HepG2 (cell line): Measurements from ENCODE around the gene ZNF846. TPM values are rescaled to one million over a fixed set of nuclear protein-coding genes. Genes with fewer than 3 reads are reported as not detected.

ENCODE experiments used
- ATAC-seq: fragments of 200-7000 bp; cut with Tn5 transposase; 3 replicates; pipeline ENCODE4 v1.9.1; 2020; ENCODE audit warnings: mild to moderate bottlenecking, moderate library complexity
- BruUV-seq: library from RNA; stranded (reverse); fragments of 400-500 nt; replicated peaks from 2 replicates; lab custom pipeline; 2021; lab: Mats Ljungman, UMichigan
- CTCF ChIA-PET: fragments of 300-600 bp; formaldehyde crosslinking; extraction: SDS; loops from one replicate; lab custom pipeline; 2021; ENCODE audit warnings: low total read pairs, inconsistent platforms, low intra/inter-chr PET ratio; lab: Yijun Ruan, JAX
- POLR2A ChIA-PET: fragments of 350-600 bp; sonication (Branson Sonifier 250); formaldehyde crosslinking; loops from one replicate; lab custom pipeline; 2020; ENCODE audit warnings: antibody characterized with exemption, inconsistent platforms; lab: Yijun Ruan, JAX
- DNase-seq: peaks from one replicate; pipeline ENCODE4 v3.0.0-alpha.2; 2015; ENCODE audit warnings: low spot score
- FAIRE-seq: peaks from 3 replicates; lab custom pipeline; 2011; peaks lifted over from hg19 to GRCh38; lab: Jason Lieb, UNC
- H2AFZ ChIP-seq: one replicate; pipeline ENCODE4 v1.6.1; 2011; ENCODE audit warnings: low read length, inconsistent platforms
- H3K27ac ChIP-seq: fragments of 300-600 bp; 3 replicates; pipeline ENCODE4 v1.8.0; 2011; ENCODE audit warnings: mixed run types, mild to moderate bottlenecking, mixed read lengths, low read length, inconsistent platforms; ENCODE audit not compliant: insufficient read depth; ENCODE audit errors: extremely low read length
- H3K27me3 ChIP-seq, 2 experiments: fragments of 200-600 bp in 1 of 2; 2 replicates in 1 of 2; 3 replicates in 1 of 2; pipeline versions ENCODE4 v1.6.0 to v1.8.0; 2011; ENCODE audit warnings: low read length in 2 of 2, mild to moderate bottlenecking in 2 of 2, moderate library complexity in 2 of 2, inconsistent platforms in 1 of 2; ENCODE audit not compliant: insufficient read depth in 2 of 2, control insufficient read depth in 1 of 2
- H3K36me3 ChIP-seq, 2 experiments: fragments of 200-600 bp in 1 of 2; replicated peaks in 1 of 2; 2 replicates in 1 of 2; 3 replicates in 1 of 2; pipeline versions ENCODE4 v1.5.1 to v1.8.0; 2011; ENCODE audit warnings: low read length in 2 of 2, inconsistent platforms in 1 of 2; ENCODE audit not compliant: insufficient read depth in 2 of 2, control insufficient read depth in 1 of 2
- H3K4me1 ChIP-seq: 2 replicates; pipeline ENCODE4 v1.5.1; 2012; ENCODE audit warnings: low read length, inconsistent platforms; ENCODE audit not compliant: insufficient read depth
- H3K4me2 ChIP-seq: 2 replicates; pipeline ENCODE4 v1.6.0; 2011; ENCODE audit warnings: low read depth, low read length, inconsistent platforms
- H3K4me3 ChIP-seq, 3 experiments: fragments of 200-600 bp in 1 of 3; sonication (generic), shearing (Covaris generic) in 1 of 3; replicated peaks in 1 of 3; 2 replicates each; pipeline ENCODE4 v1.5.1; 2011 to 2016; ENCODE audit warnings: low read length in 3 of 3, inconsistent platforms in 2 of 3, low read depth in 2 of 3, mild to moderate bottlenecking in 2 of 3, control low read depth in 1 of 3, mixed read lengths in 1 of 3; ENCODE audit not compliant: insufficient read depth in 1 of 3
- H3K79me2 ChIP-seq: one replicate; pipeline ENCODE4 v1.6.1; 2011; ENCODE audit warnings: low read length, inconsistent platforms; ENCODE audit not compliant: insufficient read depth
- H3K9ac ChIP-seq: 2 replicates; pipeline ENCODE4 v1.6.0; 2011; ENCODE audit warnings: mild to moderate bottlenecking, low read depth, low read length, inconsistent platforms; ENCODE audit not compliant: insufficient read depth
- H3K9me3 ChIP-seq: 2 replicates; pipeline ENCODE4 v1.5.1; 2012; ENCODE audit warnings: mild to moderate bottlenecking, low read length
- H4K20me1 ChIP-seq: 2 replicates; pipeline ENCODE4 v1.6.0; 2011; ENCODE audit warnings: inconsistent platforms, mild to moderate bottlenecking, low read length, moderate library complexity; ENCODE audit not compliant: insufficient read depth
- BHLHE40 ChIP-seq: IDR thresholded peaks from 2 replicates; pipeline ENCODE4 v1.6.1; 2011; ENCODE audit warnings: low read length, improper control_type of control experiment
- HOMEZ ChIP-seq: IDR thresholded peaks from 2 replicates; pipeline ENCODE4 v1.6.1; 2016; ENCODE audit warnings: low read depth
- MED13 ChIP-seq: sonication (generic); formaldehyde crosslinking; IDR thresholded peaks from 2 replicates; pipeline ENCODE4 v1.5.0; 2020; ENCODE audit warnings: missing genetic modification reagents
- PLSCR1 ChIP-seq: sonication (generic); formaldehyde crosslinking; IDR thresholded peaks from 2 replicates; pipeline ENCODE4 v1.5.0; 2020; ENCODE audit warnings: missing genetic modification reagents, mild to moderate bottlenecking, borderline replicate concordance
- POGK ChIP-seq: sonication (generic); formaldehyde crosslinking; conservative IDR thresholded peaks from 2 replicates; pipeline ENCODE4 v1.8.0; 2022; ENCODE audit warnings: mild to moderate bottlenecking, moderate library complexity, missing genetic modification reagents
- RBFOX2 ChIP-seq: fragments of 200-400 bp; formaldehyde crosslinking; IDR thresholded peaks from 2 replicates; pipeline ENCODE4 v1.6.1; 2017; ENCODE audit warnings: low read depth, mild to moderate bottlenecking, low read length
- RBM22 ChIP-seq: fragments of 200-400 bp; formaldehyde crosslinking; optimal IDR thresholded peaks from 2 replicates; pipeline ENCODE3; 2017; ENCODE audit warnings: mild to moderate bottlenecking, low read length, moderate library complexity
- ZNF317 ChIP-seq: sonication (generic); formaldehyde crosslinking; IDR thresholded peaks from 2 replicates; pipeline ENCODE4 v1.5.0; 2020; ENCODE audit warnings: mild to moderate bottlenecking, missing genetic modification reagents
- ZNF614 ChIP-seq: IDR thresholded peaks from 2 replicates; pipeline ENCODE4 v1.6.1; 2018; ENCODE audit warnings: missing biosample characterization, missing genetic modification reagents, inconsistent platforms, borderline replicate concordance
- WGBS: methylation state at CpG from one replicate; pipeline ENCODE4 v1.1.6; 2017; ENCODE audit warnings: low lambda C conversion rate; 5-methylcytosine and 5-hydroxymethylcytosine counted together
- in situ Hi-C: cut with HindIII; loops from 2 replicates; pipeline ENCODE4 v1.10.0; 2017; ENCODE audit warnings: low pct_unique_long_range_greater_than_20kb; ENCODE audit not compliant: extremely low pct_ligation_motif_present
- intact Hi-C: fragments of 100-400 bp; cut with micrococcal nuclease; formaldehyde crosslinking; loops from one replicate; pipeline ENCODE4 v1.10.0; 2022; ENCODE audit not compliant: unreplicated experiment
- polyA plus RNA-seq, 8 experiments: library from polyadenylated mRNA; depleted of rRNA in 3 of 8; stranded (reverse) in 7 of 8; unstranded in 1 of 8; fragments of >200 nt; fragmentation: Illumina TruSeq in 4 of 8; extraction: Trizol in 4 of 8; gene quantifications; 2 replicates each; pipeline versions ENCODE4 v1.2.1 to v1.2.3, GENCODE V29; 2011 to 2016; ENCODE audit warnings: low read depth in 4 of 8, missing spikeins in 1 of 8, mixed read lengths in 1 of 8; ENCODE audit not compliant: insufficient read depth in 1 of 8
- total RNA-seq, 5 experiments: library from RNA; depleted of rRNA; stranded (reverse); fragments of >200 nt; fragmentation: Illumina TruSeq; extraction: Trizol; gene quantifications; 2 replicates each; pipeline ENCODE4 v1.2.3, GENCODE V29; 2016; ENCODE audit warnings: low read depth in 1 of 5
- TF ChIP-seq, protein P1 (sequence below): fragments of 450-650 bp; IDR thresholded peaks from 2 replicates; pipeline ENCODE4 v1.6.1; 2017; ENCODE audit warnings: mild to moderate bottlenecking

The ZNF846 gene
- total and polyA plus RNA-seq, 2 of the 13 experiments (the other 11 are each of a cell fraction or from before 2014, with no cell fraction given): 4.8 to 5.4 TPM

DNA sequence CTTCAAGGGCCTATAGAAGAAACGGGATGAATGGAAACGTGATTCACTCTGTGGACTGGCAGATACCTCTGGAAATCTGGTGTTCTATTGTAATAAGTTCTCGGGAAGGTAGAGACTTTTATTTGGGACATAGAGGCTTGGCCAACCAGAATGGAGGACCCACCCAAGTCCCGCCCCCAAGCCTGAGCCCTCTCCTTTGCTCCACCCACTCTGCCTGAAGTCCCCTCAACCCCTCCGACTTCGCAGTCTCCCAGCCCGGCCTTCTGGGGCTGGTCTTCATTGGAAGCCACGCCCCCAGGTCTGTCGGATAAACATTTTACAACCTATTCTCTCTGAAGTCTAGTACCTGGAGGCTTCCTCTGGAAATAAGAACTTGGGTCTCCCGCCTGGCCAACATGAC, 33.4 kb upstream of the ZNF846 start:
- FAIRE-seq (no peak), DNase-seq (no peak), ATAC-seq (no peak)
- 95% methylated on average over 10 of the region's 10 CpGs for WGBS
- no peaks in the 10 kb centered on the region for H3K4me1 ChIP-seq
- POLR2A ChIA-PET: no interaction called here
- TF ChIP-seq HOMEZ (CRISPR knock-in tag) (no peak), ZNF614 (no peak), ZNF317 (CRISPR knock-in tag) (no peak), MED13 (no peak), RBM22 (no peak), PLSCR1 (no peak), RBFOX2 (no peak), POGK (CRISPR knock-in tag) (no peak), BHLHE40 (no peak)
- TF ChIP-seq, protein P1, sequence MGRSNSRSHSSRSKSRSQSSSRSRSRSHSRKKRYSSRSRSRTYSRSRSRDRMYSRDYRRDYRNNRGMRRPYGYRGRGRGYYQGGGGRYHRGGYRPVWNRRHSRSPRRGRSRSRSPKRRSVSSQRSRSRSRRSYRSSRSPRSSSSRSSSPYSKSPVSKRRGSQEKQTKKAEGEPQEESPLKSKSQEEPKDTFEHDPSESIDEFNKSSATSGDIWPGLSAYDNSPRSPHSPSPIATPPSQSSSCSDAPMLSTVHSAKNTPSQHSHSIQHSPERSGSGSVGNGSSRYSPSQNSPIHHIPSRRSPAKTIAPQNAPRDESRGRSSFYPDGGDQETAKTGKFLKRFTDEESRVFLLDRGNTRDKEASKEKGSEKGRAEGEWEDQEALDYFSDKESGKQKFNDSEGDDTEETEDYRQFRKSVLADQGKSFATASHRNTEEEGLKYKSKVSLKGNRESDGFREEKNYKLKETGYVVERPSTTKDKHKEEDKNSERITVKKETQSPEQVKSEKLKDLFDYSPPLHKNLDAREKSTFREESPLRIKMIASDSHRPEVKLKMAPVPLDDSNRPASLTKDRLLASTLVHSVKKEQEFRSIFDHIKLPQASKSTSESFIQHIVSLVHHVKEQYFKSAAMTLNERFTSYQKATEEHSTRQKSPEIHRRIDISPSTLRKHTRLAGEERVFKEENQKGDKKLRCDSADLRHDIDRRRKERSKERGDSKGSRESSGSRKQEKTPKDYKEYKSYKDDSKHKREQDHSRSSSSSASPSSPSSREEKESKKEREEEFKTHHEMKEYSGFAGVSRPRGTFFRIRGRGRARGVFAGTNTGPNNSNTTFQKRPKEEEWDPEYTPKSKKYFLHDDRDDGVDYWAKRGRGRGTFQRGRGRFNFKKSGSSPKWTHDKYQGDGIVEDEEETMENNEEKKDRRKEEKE: no peak
- H3K79me2 ChIP-seq: no peaks in the 10 kb centered on the region
- in situ Hi-C loops: no loop called here
- no peak overlapping the region for H3K4me2 ChIP-seq
- no peaks in the 10 kb centered on the region for H4K20me1 ChIP-seq
- H2AFZ ChIP-seq: no peak overlapping the region
- no TSS peak for BruUV-seq
- CTCF ChIA-PET: no interaction called here
- H3K27ac ChIP-seq: no peak overlapping the region
- intact Hi-C loops: no loop called here
- H3K27me3 ChIP-seq: no peaks in the 10 kb centered on the region
- 0 out of 5 replicates have a peak, but pooled peaks cover 0 to 4% of the 10 kb centered on the region in 2 experiments for H3K36me3 ChIP-seq
- H3K9me3 ChIP-seq: no peaks in the 10 kb centered on the region
- no peak overlapping the region for H3K9ac ChIP-seq
- H3K4me3 ChIP-seq: no peak overlapping the region
